PC-9 (cell line): Measurements from ENCODE around the gene GTF3C2.

ENCODE experiments used
- CTCF ChIP-seq: fragments of 200-600 bp; sonication (generic); conservative IDR thresholded peaks from 2 replicates; pipeline ENCODE4 v1.6.1; 2017; ENCODE audit warnings: mixed run types, antibody characterized with exemption, mild to moderate bottlenecking, moderate library complexity
- EZH2 ChIP-seq: fragments of 200-600 bp; sonication (generic); IDR thresholded peaks from 2 replicates; pipeline ENCODE4 v1.8.0; 2017; ENCODE audit warnings: antibody characterized with exemption, low read depth

GRCh38 chr2:27335311-27335710 lies 21.3 kb downstream of the GTF3C2 start:
- no peak for TF ChIP-seq CTCF
- TF ChIP-seq EZH2 = no peak
